SU-DHL-6 (cell line): Measurements from ENCODE around the gene BCAS1.

Experiments used
- H2AFZ ChIP-seq: fragments of 200-600 bp; sonication (generic); 2 replicates; pipeline ENCODE4 v1.6.1; 2014; ENCODE audit warnings: low read depth, mild to moderate bottlenecking, moderate library complexity, mixed read lengths, antibody characterized with exemption, low read length; ENCODE audit not compliant: severe bottlenecking
- H3F3A ChIP-seq: fragments of 200-600 bp; shearing (Covaris generic); 2 replicates; pipeline ENCODE4 v1.6.0; 2016; ENCODE audit warnings: antibody characterized with exemption, mild to moderate bottlenecking; ENCODE audit not compliant: insufficient read depth
- H3K27ac ChIP-seq: fragments of 200-600 bp; sonication (generic); 2 replicates; pipeline ENCODE4 v1.5.1; 2016; ENCODE audit warnings: low read depth, mild to moderate bottlenecking, low read length, moderate library complexity, mixed read lengths
- H3K27me3 ChIP-seq: fragments of 200-600 bp; sonication (generic), shearing (Covaris generic); 2 replicates; pipeline ENCODE4 v1.6.0; 2014; ENCODE audit warnings: mild to moderate bottlenecking, low read length
- H3K36me3 ChIP-seq: fragments of 200-600 bp; sonication (generic); 2 replicates; pipeline ENCODE4 v1.6.1; 2014; ENCODE audit warnings: mild to moderate bottlenecking, low read length, mixed read lengths
- H3K4me2 ChIP-seq: fragments of 300-600, 200-600 bp; shearing (Covaris generic), sonication (generic); 2 replicates; pipeline ENCODE4 v1.6.0; 2014; ENCODE audit warnings: low read length, low read depth, mild to moderate bottlenecking; ENCODE audit not compliant: poor library complexity, severe bottlenecking
- H3K4me3 ChIP-seq: fragments of 200-600 bp; sonication (generic); 2 replicates; pipeline ENCODE4 v1.5.1; 2014; ENCODE audit warnings: antibody characterized with exemption, low read length, mild to moderate bottlenecking, mixed read lengths; ENCODE audit not compliant: insufficient read depth, poor library complexity, severe bottlenecking
- H3K79me2 ChIP-seq: fragments of 200-600 bp; sonication (generic); 2 replicates; pipeline ENCODE4 v1.6.1; 2014; ENCODE audit warnings: mild to moderate bottlenecking, low read length, moderate library complexity; ENCODE audit not compliant: insufficient read depth
- H3K9ac ChIP-seq: fragments of 200-600 bp; sonication (generic); 2 replicates; pipeline ENCODE4 v1.7.0; 2014; ENCODE audit warnings: mild to moderate bottlenecking, low read length
- H3K9me2 ChIP-seq: fragments of 200-600 bp; sonication (generic); replicated peaks from 2 replicates; pipeline ENCODE4 v1.6.1; 2014; ENCODE audit warnings: low read length; ENCODE audit not compliant: insufficient read depth
- H3K9me3 ChIP-seq: fragments of 200-600 bp; sonication (generic); 2 replicates; pipeline ENCODE4 v1.6.1; 2014; ENCODE audit warnings: low read length, mixed read lengths; ENCODE audit not compliant: insufficient read depth
- H4K20me1 ChIP-seq: fragments of 200-600 bp; sonication (generic); 2 replicates; pipeline ENCODE4 v1.6.1; 2014; ENCODE audit warnings: low read depth, mild to moderate bottlenecking, antibody characterized with exemption, low read length, moderate library complexity, mixed read lengths
- EZH2phosphoT487 ChIP-seq: fragments of 200-600 bp; sonication (generic), shearing (Covaris generic); conservative IDR thresholded peaks from 2 replicates; pipeline ENCODE4 v1.6.1; 2018; ENCODE audit warnings: mild to moderate bottlenecking, antibody characterized with exemption, low read length, moderate library complexity, mixed read lengths
- TF ChIP-seq, protein P1 (sequence below): fragments of 200-600 bp; sonication (generic); IDR thresholded peaks from one replicate; pipeline ENCODE4 v1.5.1; 2017; ENCODE audit warnings: antibody characterized with exemption, mild to moderate bottlenecking, low read length, moderate library complexity; ENCODE audit not compliant: insufficient read depth, poor library complexity, severe bottlenecking

Gene BCAS1

DNA sequence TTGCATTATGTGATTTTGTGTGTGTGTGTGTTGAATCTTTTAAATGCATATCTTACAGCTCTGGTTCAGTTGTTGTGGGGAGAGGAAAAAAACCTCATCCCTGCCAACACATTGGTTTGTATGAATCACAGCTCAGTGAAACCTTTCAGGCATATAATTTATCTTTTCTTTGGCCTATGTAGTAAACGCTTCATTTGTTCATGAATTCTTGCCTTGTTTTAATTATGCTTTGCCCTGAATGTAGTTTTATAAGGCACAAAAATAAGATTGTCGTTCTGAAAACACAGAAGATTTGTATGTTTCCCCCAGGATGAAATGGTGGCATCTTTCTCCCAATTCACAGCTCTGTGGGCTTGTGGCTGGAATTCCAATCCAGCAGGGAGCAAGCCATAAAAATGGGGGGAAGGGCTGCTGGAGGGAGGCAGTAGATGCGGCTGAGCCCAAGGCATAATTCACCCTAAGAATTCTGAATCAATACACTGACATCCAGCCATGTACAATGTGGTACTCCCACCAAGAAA is 45.1 kb downstream of the BCAS1 start:
- Histone ChIP-seq H3K27ac (no peak overlapping the region), H3F3A (no peaks in the 10 kb centered on the region), H3K9me2 (no peaks in the 10 kb centered on the region), H3K9ac (no peak overlapping the region), H3K36me3 (no peaks in the 10 kb centered on the region), H3K9me3 (no peaks in the 10 kb centered on the region), H2AFZ (no peak overlapping the region), H3K4me3 (no peak overlapping the region), H4K20me1 (no peaks in the 10 kb centered on the region), H3K79me2 (no peaks in the 10 kb centered on the region), H3K4me2 (no peak overlapping the region), H3K27me3 (no peaks in the 10 kb centered on the region)
- TF ChIP-seq, protein P1, sequence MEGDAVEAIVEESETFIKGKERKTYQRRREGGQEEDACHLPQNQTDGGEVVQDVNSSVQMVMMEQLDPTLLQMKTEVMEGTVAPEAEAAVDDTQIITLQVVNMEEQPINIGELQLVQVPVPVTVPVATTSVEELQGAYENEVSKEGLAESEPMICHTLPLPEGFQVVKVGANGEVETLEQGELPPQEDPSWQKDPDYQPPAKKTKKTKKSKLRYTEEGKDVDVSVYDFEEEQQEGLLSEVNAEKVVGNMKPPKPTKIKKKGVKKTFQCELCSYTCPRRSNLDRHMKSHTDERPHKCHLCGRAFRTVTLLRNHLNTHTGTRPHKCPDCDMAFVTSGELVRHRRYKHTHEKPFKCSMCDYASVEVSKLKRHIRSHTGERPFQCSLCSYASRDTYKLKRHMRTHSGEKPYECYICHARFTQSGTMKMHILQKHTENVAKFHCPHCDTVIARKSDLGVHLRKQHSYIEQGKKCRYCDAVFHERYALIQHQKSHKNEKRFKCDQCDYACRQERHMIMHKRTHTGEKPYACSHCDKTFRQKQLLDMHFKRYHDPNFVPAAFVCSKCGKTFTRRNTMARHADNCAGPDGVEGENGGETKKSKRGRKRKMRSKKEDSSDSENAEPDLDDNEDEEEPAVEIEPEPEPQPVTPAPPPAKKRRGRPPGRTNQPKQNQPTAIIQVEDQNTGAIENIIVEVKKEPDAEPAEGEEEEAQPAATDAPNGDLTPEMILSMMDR = no peak
- no peak for TF ChIP-seq EZH2phosphoT487

DNA sequence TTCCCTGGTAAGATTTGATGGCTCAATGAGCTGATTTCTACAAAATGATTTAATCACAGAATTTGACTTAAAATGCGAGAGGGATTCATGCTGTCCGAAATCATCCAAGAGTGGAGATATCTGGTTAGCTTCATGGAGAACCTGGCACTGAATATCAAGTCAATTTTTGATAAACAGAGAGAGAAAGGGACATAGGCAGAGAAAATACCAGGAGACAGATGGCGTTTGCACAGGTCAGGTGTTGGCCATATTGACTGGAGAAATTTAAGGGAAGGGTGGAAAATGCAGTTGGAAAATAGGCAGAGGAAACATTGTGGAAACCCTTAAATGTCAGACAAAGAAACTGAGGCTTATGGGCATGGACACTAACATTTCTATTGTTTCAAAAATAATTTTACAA is 47.0 kb downstream of the BCAS1 start:
- TF ChIP-seq, protein P1 = no peak
- TF ChIP-seq EZH2phosphoT487 = no peak
- H3K27me3 ChIP-seq = no peaks in the 10 kb centered on the region
- no peak overlapping the region for H2AFZ ChIP-seq
- H3K4me2 ChIP-seq = no peak overlapping the region
- no peak overlapping the region for H3K4me3 ChIP-seq
- no peaks in the 10 kb centered on the region for H3F3A ChIP-seq
- H3K36me3 ChIP-seq = no peaks in the 10 kb centered on the region
- H3K27ac ChIP-seq = no peak overlapping the region
- no peaks in the 10 kb centered on the region for H3K9me2 ChIP-seq
- H3K9me3 ChIP-seq = no peaks in the 10 kb centered on the region
- no peaks in the 10 kb centered on the region for H4K20me1 ChIP-seq
- no peaks in the 10 kb centered on the region for H3K79me2 ChIP-seq
- no peak overlapping the region for H3K9ac ChIP-seq

DNA sequence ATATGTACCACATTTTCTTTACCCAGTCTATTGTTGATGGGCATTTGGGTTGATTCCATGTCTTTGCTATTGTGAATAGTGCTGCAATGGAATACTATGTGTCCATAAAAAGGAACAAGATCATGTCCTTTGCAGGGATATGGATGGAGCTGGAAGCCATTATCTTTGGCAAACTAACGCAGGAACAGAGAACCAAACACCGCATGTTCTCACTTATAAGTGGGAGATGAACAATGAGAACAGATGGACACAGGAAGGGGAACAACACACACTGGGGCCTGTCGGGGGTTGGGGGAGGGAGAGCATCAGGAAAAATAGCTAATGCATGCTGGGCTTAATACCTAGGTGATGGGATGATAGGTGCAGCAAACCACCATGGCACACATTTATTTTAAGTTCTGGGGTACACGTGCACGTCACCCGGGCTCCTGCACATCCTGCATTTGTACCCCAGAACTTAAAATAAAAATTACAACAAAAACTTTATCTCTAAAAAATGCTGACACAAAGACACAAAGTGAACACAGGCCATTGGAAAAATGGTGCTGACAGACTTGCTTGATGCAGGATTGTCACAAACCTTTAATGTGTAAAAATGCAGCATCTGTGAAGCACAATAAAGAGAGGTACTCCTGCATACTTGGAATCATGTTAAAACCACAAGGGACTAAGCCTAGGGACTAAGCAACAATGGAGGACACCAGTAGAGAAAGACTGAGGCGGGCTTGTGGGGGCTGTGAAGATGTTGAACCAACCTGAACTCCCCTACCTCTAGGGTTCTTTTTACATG is 48.8 kb downstream of the BCAS1 start:
- H3K9me2 ChIP-seq = no peaks in the 10 kb centered on the region
- no peak overlapping the region for H3K4me2 ChIP-seq
- TF ChIP-seq EZH2phosphoT487 = no peak
- TF ChIP-seq, protein P1 = no peak
- H3F3A ChIP-seq = no peaks in the 10 kb centered on the region
- H3K27ac ChIP-seq = no peak overlapping the region
- no peaks in the 10 kb centered on the region for H3K27me3 ChIP-seq
- no peak overlapping the region for H3K4me3 ChIP-seq
- no peak overlapping the region for H2AFZ ChIP-seq
- no peaks in the 10 kb centered on the region for H3K36me3 ChIP-seq
- no peak overlapping the region for H3K9ac ChIP-seq
- no peaks in the 10 kb centered on the region for H3K79me2 ChIP-seq
- H3K9me3 ChIP-seq = no peaks in the 10 kb centered on the region
- no peaks in the 10 kb centered on the region for H4K20me1 ChIP-seq
